Measurements from ENCODE around the gene RNLS. TPM values are rescaled to one million over a fixed set of nuclear protein-coding genes. Genes with fewer than 3 reads are reported as not detected.

The RNLS gene
- total RNA-seq, 1 donor from 2014 or later, result 4.4 TPM

- H3K27ac Mint-ChIP-seq (ENCODE audit: unreplicated experiment), result no peak overlapping the region
- no peak overlapping the region for H3K4me3 Mint-ChIP-seq (ENCODE audit: unreplicated experiment)
- no peaks in the 10 kb centered on the region for H3K9me3 Mint-ChIP-seq (ENCODE audit: unreplicated experiment)
- no peaks in the 10 kb centered on the region for H3K27me3 Mint-ChIP-seq (ENCODE audit: unreplicated experiment)
- no peaks in the 10 kb centered on the region for H3K36me3 Mint-ChIP-seq (ENCODE audit: unreplicated experiment)
- no peaks in the 10 kb centered on the region for H3K4me1 Mint-ChIP-seq (ENCODE audit: low read depth, unreplicated experiment)
- no peak for DNase-seq
- TF ChIP-seq CTCF (IDR thresholded peaks at IDR 0.05; ENCODE audit: partially characterized antibody, unreplicated experiment), result no peak
Observed at GRCh38 chr10:88530629-88531391, 52.3 kb downstream of the RNLS start.

- H3K27ac Mint-ChIP-seq (ENCODE audit: unreplicated experiment), result no peak overlapping the region
- H3K4me1 Mint-ChIP-seq (ENCODE audit: low read depth, unreplicated experiment), result no peaks in the 10 kb centered on the region
- no peaks in the 10 kb centered on the region for H3K36me3 Mint-ChIP-seq (ENCODE audit: unreplicated experiment)
- no peak overlapping the region for H3K4me3 Mint-ChIP-seq (ENCODE audit: unreplicated experiment)
- DNase-seq, result no peak
- H3K9me3 Mint-ChIP-seq (ENCODE audit: unreplicated experiment), result no peaks in the 10 kb centered on the region
- no peak for TF ChIP-seq CTCF (IDR thresholded peaks at IDR 0.05; ENCODE audit: partially characterized antibody, unreplicated experiment)
- no peaks in the 10 kb centered on the region for H3K27me3 Mint-ChIP-seq (ENCODE audit: unreplicated experiment)
Observed at GRCh38 chr10:88530093-88530492, 53.0 kb downstream of the RNLS start.

GRCh38 chr10:88528806-88529570 is 54.1 kb downstream of the RNLS start:
- Mint-ChIP-seq H3K27ac (ENCODE audit: unreplicated experiment) (no peak overlapping the region), H3K9me3 (ENCODE audit: unreplicated experiment) (no peaks in the 10 kb centered on the region), H3K4me1 (ENCODE audit: low read depth, unreplicated experiment) (no peaks in the 10 kb centered on the region), H3K4me3 (ENCODE audit: unreplicated experiment) (no peak overlapping the region), H3K27me3 (ENCODE audit: unreplicated experiment) (no peaks in the 10 kb centered on the region), H3K36me3 (ENCODE audit: unreplicated experiment) (no peaks in the 10 kb centered on the region)
- no peak for TF ChIP-seq CTCF (IDR thresholded peaks at IDR 0.05; ENCODE audit: partially characterized antibody, unreplicated experiment)
- no peak for DNase-seq

GRCh38 chr10:88528201-88528600 is 54.9 kb downstream of the RNLS start:
- no peak for TF ChIP-seq CTCF (IDR thresholded peaks at IDR 0.05; ENCODE audit: partially characterized antibody, unreplicated experiment)
- no peak for DNase-seq
- no peaks in the 10 kb centered on the region for H3K4me1 Mint-ChIP-seq (ENCODE audit: low read depth, unreplicated experiment)
- no peaks in the 10 kb centered on the region for H3K27me3 Mint-ChIP-seq (ENCODE audit: unreplicated experiment)
- no peaks in the 10 kb centered on the region for H3K9me3 Mint-ChIP-seq (ENCODE audit: unreplicated experiment)
- H3K36me3 Mint-ChIP-seq (ENCODE audit: unreplicated experiment), result no peaks in the 10 kb centered on the region
- H3K4me3 Mint-ChIP-seq (ENCODE audit: unreplicated experiment), result no peak overlapping the region
- no peak overlapping the region for H3K27ac Mint-ChIP-seq (ENCODE audit: unreplicated experiment)

- H3K27me3 Mint-ChIP-seq (ENCODE audit: unreplicated experiment), result no peaks in the 10 kb centered on the region
- H3K36me3 Mint-ChIP-seq (ENCODE audit: unreplicated experiment), result no peaks in the 10 kb centered on the region
- H3K4me3 Mint-ChIP-seq (ENCODE audit: unreplicated experiment), result no peak overlapping the region
- H3K27ac Mint-ChIP-seq (ENCODE audit: unreplicated experiment), result no peak overlapping the region
- no peak for DNase-seq
- no peaks in the 10 kb centered on the region for H3K9me3 Mint-ChIP-seq (ENCODE audit: unreplicated experiment)
- H3K4me1 Mint-ChIP-seq (ENCODE audit: low read depth, unreplicated experiment), result no peaks in the 10 kb centered on the region
- TF ChIP-seq CTCF (IDR thresholded peaks at IDR 0.05; ENCODE audit: partially characterized antibody, unreplicated experiment), result no peak
Observed at GRCh38 chr10:88527245-88527644, 55.9 kb downstream of the RNLS start.
